Measurements from ENCODE around the gene THRB.

THRB gene

GRCh38 chr3:24299246-24299805, 195.3 kb downstream of the THRB start:
- Histone ChIP-seq H3K9me3 (ENCODE audit: control insufficient read depth, insufficient read depth, low read length) (0 out of 2 replicates have a peak, but pooled peaks cover under 1% of the 10 kb centered on the region), H3K9ac (ENCODE audit: low read depth, low read length) (no peak overlapping the region), H3K36me3 (ENCODE audit: insufficient read depth, low read length) (no peaks in the 10 kb centered on the region), H3K4me1 (ENCODE audit: insufficient read depth, low read length) (no peaks in the 10 kb centered on the region; the same call in 1 of the 2 replicates)

GRCh38 chr3:24296441-24297205, 198.0 kb downstream of the THRB start:
- Histone ChIP-seq H3K4me1 (ENCODE audit: insufficient read depth, low read length) (no peaks in the 10 kb centered on the region; the same call in 1 of the 2 replicates), H3K9me3 (ENCODE audit: control insufficient read depth, insufficient read depth, low read length) (0 out of 2 replicates have a peak, but pooled peaks cover 6% of the 10 kb centered on the region), H3K36me3 (ENCODE audit: insufficient read depth, low read length) (no peaks in the 10 kb centered on the region), H3K9ac (ENCODE audit: low read depth, low read length) (no peak overlapping the region)

GRCh38 chr3:24294150-24294549, 200.5 kb downstream of the THRB start:
- H3K9ac ChIP-seq (ENCODE audit: low read depth, low read length) = no peak overlapping the region
- no peaks in the 10 kb centered on the region for H3K36me3 ChIP-seq (ENCODE audit: insufficient read depth, low read length)
- no peaks in the 10 kb centered on the region; the same call in 1 of the 2 replicates for H3K4me1 ChIP-seq (ENCODE audit: insufficient read depth, low read length)
- H3K9me3 ChIP-seq (ENCODE audit: control insufficient read depth, insufficient read depth, low read length) = 0 out of 2 replicates have a peak, but pooled peaks cover 6% of the 10 kb centered on the region

GRCh38 chr3:24291646-24292045, 203.0 kb downstream of the THRB start:
- no peaks in the 10 kb centered on the region for H3K36me3 ChIP-seq (ENCODE audit: insufficient read depth, low read length)
- no peak overlapping the region for H3K9ac ChIP-seq (ENCODE audit: low read depth, low read length)
- H3K4me1 ChIP-seq (ENCODE audit: insufficient read depth, low read length) = no peaks in the 10 kb centered on the region
- H3K9me3 ChIP-seq (ENCODE audit: control insufficient read depth, insufficient read depth, low read length) = 0 out of 2 replicates have a peak, but pooled peaks cover 6% of the 10 kb centered on the region

- Histone ChIP-seq H3K36me3 (ENCODE audit: insufficient read depth, low read length) (no peaks in the 10 kb centered on the region), H3K9me3 (ENCODE audit: control insufficient read depth, insufficient read depth, low read length) (0 out of 2 replicates have a peak, but pooled peaks cover 6% of the 10 kb centered on the region), H3K9ac (ENCODE audit: low read depth, low read length) (no peak overlapping the region), H3K4me1 (ENCODE audit: insufficient read depth, low read length) (no peaks in the 10 kb centered on the region)
These were observed 204.1 kb downstream of the THRB start for GRCh38 chr3:24290596-24290995.

GRCh38 chr3:24288496-24289236, 206.0 kb downstream of the THRB start:
- Histone ChIP-seq H3K9me3 (ENCODE audit: control insufficient read depth, insufficient read depth, low read length) (no peaks in the 10 kb centered on the region), H3K4me1 (ENCODE audit: insufficient read depth, low read length) (no peaks in the 10 kb centered on the region), H3K36me3 (ENCODE audit: insufficient read depth, low read length) (no peaks in the 10 kb centered on the region), H3K9ac (ENCODE audit: low read depth, low read length) (no peak overlapping the region)

GRCh38 chr3:24287755-24288450, 206.7 kb downstream of the THRB start:
- no peak overlapping the region for H3K9ac ChIP-seq (ENCODE audit: low read depth, low read length)
- H3K4me1 ChIP-seq (ENCODE audit: insufficient read depth, low read length) = no peaks in the 10 kb centered on the region
- H3K36me3 ChIP-seq (ENCODE audit: insufficient read depth, low read length) = no peaks in the 10 kb centered on the region
- no peaks in the 10 kb centered on the region for H3K9me3 ChIP-seq (ENCODE audit: control insufficient read depth, insufficient read depth, low read length)

- Histone ChIP-seq H3K4me1 (ENCODE audit: insufficient read depth, low read length) (no peaks in the 10 kb centered on the region), H3K36me3 (ENCODE audit: insufficient read depth, low read length) (no peaks in the 10 kb centered on the region), H3K9me3 (ENCODE audit: control insufficient read depth, insufficient read depth, low read length) (no peaks in the 10 kb centered on the region), H3K9ac (ENCODE audit: low read depth, low read length) (no peak overlapping the region)
These were observed 208.2 kb downstream of the THRB start for GRCh38 chr3:24286405-24286804.

GRCh38 chr3:24278543-24278942, 216.1 kb downstream of the THRB start:
- H3K9ac ChIP-seq (ENCODE audit: low read depth, low read length) = no peak overlapping the region
- no peaks in the 10 kb centered on the region for H3K4me1 ChIP-seq (ENCODE audit: insufficient read depth, low read length)
- H3K9me3 ChIP-seq (ENCODE audit: control insufficient read depth, insufficient read depth, low read length) = no peaks in the 10 kb centered on the region
- H3K36me3 ChIP-seq (ENCODE audit: insufficient read depth, low read length) = no peaks in the 10 kb centered on the region

- Histone ChIP-seq H3K9me3 (ENCODE audit: control insufficient read depth, insufficient read depth, low read length) (no peaks in the 10 kb centered on the region), H3K36me3 (ENCODE audit: insufficient read depth, low read length) (no peaks in the 10 kb centered on the region), H3K4me1 (ENCODE audit: insufficient read depth, low read length) (peaks cover 8% of the 10 kb centered on the region; the same call in 1 of the 2 replicates), H3K9ac (ENCODE audit: low read depth, low read length) (no peak overlapping the region)
These were observed 221.2 kb downstream of the THRB start for GRCh38 chr3:24273491-24273890.

GRCh38 chr3:24272875-24273274, 221.8 kb downstream of the THRB start:
- H3K9me3 ChIP-seq (ENCODE audit: control insufficient read depth, insufficient read depth, low read length) = no peaks in the 10 kb centered on the region
- peaks cover 8% of the 10 kb centered on the region; the same call in 1 of the 2 replicates for H3K4me1 ChIP-seq (ENCODE audit: insufficient read depth, low read length)
- no peak overlapping the region for H3K9ac ChIP-seq (ENCODE audit: low read depth, low read length)
- H3K36me3 ChIP-seq (ENCODE audit: insufficient read depth, low read length) = no peaks in the 10 kb centered on the region

GRCh38 chr3:24272408-24272807, 222.2 kb downstream of the THRB start:
- Histone ChIP-seq H3K4me1 (ENCODE audit: insufficient read depth, low read length) (peaks cover 8% of the 10 kb centered on the region; the same call in 1 of the 2 replicates), H3K9me3 (ENCODE audit: control insufficient read depth, insufficient read depth, low read length) (no peaks in the 10 kb centered on the region), H3K36me3 (ENCODE audit: insufficient read depth, low read length) (no peaks in the 10 kb centered on the region), H3K9ac (ENCODE audit: low read depth, low read length) (no peak overlapping the region)

- H3K36me3 ChIP-seq (ENCODE audit: insufficient read depth, low read length) = no peaks in the 10 kb centered on the region
- peaks cover 8% of the 10 kb centered on the region; the same call in 1 of the 2 replicates for H3K4me1 ChIP-seq (ENCODE audit: insufficient read depth, low read length)
- H3K9me3 ChIP-seq (ENCODE audit: control insufficient read depth, insufficient read depth, low read length) = no peaks in the 10 kb centered on the region
- no peak overlapping the region for H3K9ac ChIP-seq (ENCODE audit: low read depth, low read length)
These were observed 223.4 kb downstream of the THRB start for GRCh38 chr3:24271228-24271627.

- no peaks in the 10 kb centered on the region for H3K36me3 ChIP-seq (ENCODE audit: insufficient read depth, low read length)
- H3K9ac ChIP-seq (ENCODE audit: low read depth, low read length) = no peak overlapping the region
- peaks cover 8% of the 10 kb centered on the region; the same call in 1 of the 2 replicates for H3K4me1 ChIP-seq (ENCODE audit: insufficient read depth, low read length)
- H3K9me3 ChIP-seq (ENCODE audit: control insufficient read depth, insufficient read depth, low read length) = no peaks in the 10 kb centered on the region
These were observed 223.9 kb downstream of the THRB start for GRCh38 chr3:24270744-24271143.
